Stimulated activated CD4-positive, alpha-beta T cell treated with anti-CD3 and anti-CD28 coated beads, Interleukin-1b, Interleukin-23, amount 100 ng/mL, for 4 hours (primary cell): ENCODE measurements around the gene CTXND1.

Experiments
- DNase-seq, 2 donors: peaks; one replicate each; pipeline ENCODE4 v3.0.0-alpha.2; 2020; ENCODE audit warnings: low read depth in 2 of 2

The CTXND1 gene

GRCh38 chr15:80183306-80183705 lies 68.7 kb downstream of the CTXND1 start:
- no peak for DNase-seq

- DNase-seq, result no peak
Measured at GRCh38 chr15:80182611-80183261, 69.3 kb downstream of the CTXND1 start.

- no peak for DNase-seq
Measured at GRCh38 chr15:80180986-80181385, 71.0 kb downstream of the CTXND1 start.

GRCh38 chr15:80180468-80180867 lies 71.5 kb downstream of the CTXND1 start:
- no peak for DNase-seq

GRCh38 chr15:80179935-80180334 lies 72.1 kb downstream of the CTXND1 start:
- DNase-seq, result no peak

GRCh38 chr15:80179025-80179759 lies 72.8 kb downstream of the CTXND1 start:
- DNase-seq, result no peak

- DNase-seq, result no peak
Measured at GRCh38 chr15:80177156-80177555, 74.9 kb downstream of the CTXND1 start.

- DNase-seq, result no peak
Measured at GRCh38 chr15:80176443-80176842, 75.6 kb downstream of the CTXND1 start.

- no peak for DNase-seq
Measured at GRCh38 chr15:80175436-80175835, 76.6 kb downstream of the CTXND1 start.

- DNase-seq, result no peak
Measured at GRCh38 chr15:80174017-80174746, 77.8 kb downstream of the CTXND1 start.

- DNase-seq, result peak; percentile 56 to 62
Measured at GRCh38 chr15:80173022-80173759, 78.8 kb downstream of the CTXND1 start.

GRCh38 chr15:80172401-80172800 lies 79.6 kb downstream of the CTXND1 start:
- no peak for DNase-seq

- DNase-seq, result no peak
Measured at GRCh38 chr15:80171787-80172186, 80.2 kb downstream of the CTXND1 start.

- no peak for DNase-seq
Measured at GRCh38 chr15:80170596-80170995, 81.4 kb downstream of the CTXND1 start.

GRCh38 chr15:80169768-80170357 lies 82.2 kb downstream of the CTXND1 start:
- no peak for DNase-seq

GRCh38 chr15:80168421-80168820 lies 83.6 kb downstream of the CTXND1 start:
- no peak for DNase-seq

- no peak for DNase-seq
Measured at GRCh38 chr15:80167936-80168335, 84.1 kb downstream of the CTXND1 start.

- DNase-seq, result no peak
Measured at GRCh38 chr15:80163897-80164296, 88.1 kb downstream of the CTXND1 start.

GRCh38 chr15:80163217-80163616 lies 88.8 kb downstream of the CTXND1 start:
- DNase-seq, result no peak

GRCh38 chr15:80162059-80162554 lies 89.9 kb downstream of the CTXND1 start:
- no peak for DNase-seq

GRCh38 chr15:80161468-80162016 lies 90.5 kb downstream of the CTXND1 start:
- DNase-seq, result no peak
